A673 (cell line): ENCODE results near the gene FPR2. TPM values are rescaled to one million over a fixed set of nuclear protein-coding genes. Genes with fewer than 3 reads are reported as not detected.

Experiments used
- BruUV-seq: library from RNA; stranded (reverse); fragments of 400-500 nt; replicated peaks from 2 replicates; lab custom pipeline; 2021; lab: Mats Ljungman, UMichigan
- CTCF ChIA-PET: fragments of 300-600 bp; sonication (Branson Sonifier 250); formaldehyde crosslinking; loops from one replicate; lab custom pipeline; 2022; ENCODE audit warnings: antibody characterized with exemption; lab: Charles Lee
- POLR2A ChIA-PET: fragments of 300-600 bp; sonication (Branson Sonifier 250); formaldehyde crosslinking; loops from one replicate; lab custom pipeline; 2022; ENCODE audit warnings: antibody characterized with exemption; ENCODE audit not compliant: low non-redundant PET; lab: Charles Lee
- DNase-seq: peaks from one replicate; pipeline ENCODE4 v3.0.0-alpha.2; 2015; ENCODE audit warnings: low spot score
- H3K27ac ChIP-seq: fragments of 200-600 bp; sonication (generic); 2 replicates; pipeline ENCODE4 v1.5.1; 2016; ENCODE audit warnings: mixed run types, low read depth, mild to moderate bottlenecking, mixed read lengths, antibody characterized with exemption, low read length; ENCODE audit not compliant: poor library complexity, severe bottlenecking
- H3K27me3 ChIP-seq: fragments of 200-600 bp; sonication (generic); replicated peaks from 2 replicates; pipeline ENCODE4 v1.6.1; 2017; ENCODE audit warnings: mixed run types, low read depth, mild to moderate bottlenecking, mixed read lengths, antibody characterized with exemption, low read length; ENCODE audit not compliant: insufficient read depth, poor library complexity
- H3K36me3 ChIP-seq: fragments of 200-600 bp; sonication (generic); 2 replicates; pipeline ENCODE4 v1.6.1; 2016; ENCODE audit warnings: mixed run types, mild to moderate bottlenecking, mixed read lengths, antibody characterized with exemption, low read length; ENCODE audit not compliant: insufficient read depth, poor library complexity, severe bottlenecking
- H3K4me1 ChIP-seq: fragments of 200-600 bp; sonication (generic); 2 replicates; pipeline ENCODE4 v1.6.1; 2017; ENCODE audit warnings: mixed run types, mild to moderate bottlenecking, mixed read lengths, antibody characterized with exemption, low read length; ENCODE audit not compliant: insufficient read depth, poor library complexity, severe bottlenecking
- H3K4me3 ChIP-seq: fragments of 200-600 bp; sonication (generic); 2 replicates; pipeline ENCODE4 v1.5.1; 2016; ENCODE audit warnings: low read depth, mixed run types, mild to moderate bottlenecking, mixed read lengths, low read length; ENCODE audit not compliant: poor library complexity, severe bottlenecking
- H3K9me3 ChIP-seq: fragments of 200-600 bp; sonication (generic); 2 replicates; pipeline ENCODE4 v1.6.1; 2016; ENCODE audit warnings: mixed run types, low read depth, mild to moderate bottlenecking, mixed read lengths, antibody characterized with exemption, low read length; ENCODE audit not compliant: poor library complexity, severe bottlenecking
- EZH2 ChIP-seq: fragments of 200-600 bp; sonication (generic); IDR thresholded peaks from 2 replicates; pipeline ENCODE4 v1.6.1; 2017; ENCODE audit warnings: borderline replicate concordance, low read depth, mild to moderate bottlenecking, mixed read lengths, antibody characterized with exemption, low read length; ENCODE audit not compliant: poor library complexity, severe bottlenecking
- intact Hi-C: fragments of 100-400 bp; cut with micrococcal nuclease; formaldehyde crosslinking; loops from one replicate; pipeline ENCODE4 v1.10.0; 2022; ENCODE audit not compliant: unreplicated experiment
- total RNA-seq: library from RNA; stranded (reverse); gene quantifications from 2 replicates; pipeline ENCODE4 v1.2.3, GENCODE V29; 2021
- TF ChIP-seq, protein P1 (sequence below): fragments of 300-800, 200-600 bp; sonication (generic); conservative IDR thresholded peaks from 2 replicates; pipeline ENCODE4 v1.5.1; 2017; ENCODE audit warnings: low read depth, mild to moderate bottlenecking, antibody characterized with exemption, low read length, moderate library complexity, mixed read lengths

The FPR2 gene
- total RNA-seq, 1 experiment from 2014 or later = not detected

DNA sequence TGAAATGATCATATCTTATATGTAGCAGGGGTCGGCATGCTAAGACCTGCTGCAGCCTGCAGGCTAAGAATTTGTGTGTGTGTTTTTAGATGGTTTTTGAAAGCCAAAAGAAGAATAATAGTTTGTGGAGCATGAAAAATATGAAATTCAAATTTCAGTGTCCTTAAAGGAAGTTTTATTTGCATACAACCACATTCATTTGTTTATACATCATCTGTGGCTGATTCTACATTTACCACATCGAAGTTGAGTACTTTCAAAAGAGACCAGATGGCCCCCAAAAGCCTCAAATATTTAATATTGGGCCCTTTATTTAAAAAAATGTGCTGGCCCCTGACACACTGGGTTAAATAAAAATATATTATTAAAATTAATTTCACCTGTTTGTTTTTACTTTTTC, 38.5 kb upstream of the FPR2 start:
- Histone ChIP-seq H3K27ac (no peak overlapping the region), H3K9me3 (no peaks in the 10 kb centered on the region), H3K36me3 (no peaks in the 10 kb centered on the region), H3K4me1 (no peaks in the 10 kb centered on the region), H3K4me3 (no peak overlapping the region), H3K27me3 (peaks cover 100% of the 10 kb centered on the region)
- BruUV-seq = no TSS peak
- intact Hi-C loops = loop anchor here (5.0 kb wide), 1 partner anchor 45 kb away; no protein-coding TSS in a partner anchor
- no peak for DNase-seq
- POLR2A ChIA-PET = no interaction called here
- CTCF ChIA-PET = interaction anchor here (0.6 kb wide), 1 partner anchor 66 kb away, joined by 4 read pairs; no protein-coding TSS in a partner anchor
- TF ChIP-seq, protein P1, sequence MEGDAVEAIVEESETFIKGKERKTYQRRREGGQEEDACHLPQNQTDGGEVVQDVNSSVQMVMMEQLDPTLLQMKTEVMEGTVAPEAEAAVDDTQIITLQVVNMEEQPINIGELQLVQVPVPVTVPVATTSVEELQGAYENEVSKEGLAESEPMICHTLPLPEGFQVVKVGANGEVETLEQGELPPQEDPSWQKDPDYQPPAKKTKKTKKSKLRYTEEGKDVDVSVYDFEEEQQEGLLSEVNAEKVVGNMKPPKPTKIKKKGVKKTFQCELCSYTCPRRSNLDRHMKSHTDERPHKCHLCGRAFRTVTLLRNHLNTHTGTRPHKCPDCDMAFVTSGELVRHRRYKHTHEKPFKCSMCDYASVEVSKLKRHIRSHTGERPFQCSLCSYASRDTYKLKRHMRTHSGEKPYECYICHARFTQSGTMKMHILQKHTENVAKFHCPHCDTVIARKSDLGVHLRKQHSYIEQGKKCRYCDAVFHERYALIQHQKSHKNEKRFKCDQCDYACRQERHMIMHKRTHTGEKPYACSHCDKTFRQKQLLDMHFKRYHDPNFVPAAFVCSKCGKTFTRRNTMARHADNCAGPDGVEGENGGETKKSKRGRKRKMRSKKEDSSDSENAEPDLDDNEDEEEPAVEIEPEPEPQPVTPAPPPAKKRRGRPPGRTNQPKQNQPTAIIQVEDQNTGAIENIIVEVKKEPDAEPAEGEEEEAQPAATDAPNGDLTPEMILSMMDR = no peak
- TF ChIP-seq EZH2 = no peak

DNA sequence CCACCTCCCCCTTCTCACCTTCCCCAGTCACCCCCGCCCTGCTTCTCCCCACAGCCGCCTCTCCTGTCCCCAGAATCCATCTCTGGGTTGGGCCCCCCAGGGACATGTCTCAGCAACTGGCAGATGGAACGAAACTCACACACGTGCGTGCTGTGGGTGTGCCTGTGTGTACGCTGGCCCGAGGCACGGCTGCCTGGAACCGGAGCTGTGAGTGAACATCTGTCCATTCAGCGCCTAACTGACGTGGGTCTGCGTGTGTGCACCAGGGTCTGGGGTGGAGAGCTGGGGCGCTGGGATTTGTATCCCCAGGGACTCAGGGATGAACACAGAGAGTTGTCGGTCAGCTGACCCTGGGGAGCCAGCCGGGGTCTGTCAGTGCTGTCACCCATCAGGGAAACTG, 36.4 kb upstream of the FPR2 start:
- Histone ChIP-seq H3K9me3 (no peaks in the 10 kb centered on the region), H3K27me3 (peaks cover 96% of the 10 kb centered on the region), H3K4me3 (no peak overlapping the region), H3K27ac (no peak overlapping the region), H3K4me1 (no peaks in the 10 kb centered on the region), H3K36me3 (no peaks in the 10 kb centered on the region)
- intact Hi-C loops = loop anchor here (5.0 kb wide), 1 partner anchor 43 kb away; no protein-coding TSS in a partner anchor
- TF ChIP-seq, protein P1 = no peak
- TF ChIP-seq EZH2 = no peak
- ChIA-PET CTCF (interaction anchor here (0.9 kb wide), 1 partner anchor 54 kb away, joined by 3 read pairs; no protein-coding TSS in a partner anchor), POLR2A (no interaction called here)
- no peak for DNase-seq
- BruUV-seq = no TSS peak

DNA sequence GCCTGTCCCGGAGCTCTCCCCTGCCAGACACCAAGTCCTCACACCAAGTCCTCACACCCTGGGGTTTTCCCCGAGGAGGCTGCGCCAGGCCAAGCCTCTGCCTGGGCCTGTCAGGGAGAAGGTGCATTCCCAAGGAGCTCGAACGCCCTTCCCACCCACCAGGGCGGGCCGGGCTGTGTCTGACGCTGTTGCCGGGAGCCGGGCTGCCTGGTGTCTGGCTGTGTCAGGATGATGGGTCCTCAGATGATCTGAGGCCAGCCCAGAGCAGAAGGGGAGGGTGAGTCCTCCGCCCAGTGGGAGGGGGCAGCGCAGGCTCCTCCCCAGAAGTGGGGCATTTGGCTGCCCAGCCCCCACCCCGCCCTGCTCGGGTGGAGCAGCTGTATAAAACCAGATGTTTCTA, 34.9 kb upstream of the FPR2 start:
- BruUV-seq = no TSS peak
- ChIA-PET CTCF (interaction anchor here (0.5 kb wide), 1 partner anchor 22 kb away, joined by 4 read pairs; no protein-coding TSS in a partner anchor), POLR2A (no interaction called here)
- H3K36me3 ChIP-seq = no peaks in the 10 kb centered on the region
- intact Hi-C loops = no loop called here
- H3K4me3 ChIP-seq = no peak overlapping the region
- peaks cover 81% of the 10 kb centered on the region for H3K27me3 ChIP-seq
- peak; percentile 18 for DNase-seq
- no peaks in the 10 kb centered on the region for H3K9me3 ChIP-seq
- TF ChIP-seq, protein P1 = no peak
- no peak for TF ChIP-seq EZH2
- no peak overlapping the region for H3K27ac ChIP-seq
- no peaks in the 10 kb centered on the region for H3K4me1 ChIP-seq
